GM21529 (cell line): ENCODE results near the gene PCIF1.
"Not testable (repeated sequence)": the region's sequence is repeated elsewhere in the genome, so short reads cannot be mapped to it uniquely, and the experiment has no call there.

Source experiments
- ATAC-seq: cut with Tn5 transposase; IDR thresholded peaks from one replicate; pipeline ENCODE4 v1.9.1; 2021; ENCODE audit not compliant: unreplicated experiment

Gene PCIF1

DNA sequence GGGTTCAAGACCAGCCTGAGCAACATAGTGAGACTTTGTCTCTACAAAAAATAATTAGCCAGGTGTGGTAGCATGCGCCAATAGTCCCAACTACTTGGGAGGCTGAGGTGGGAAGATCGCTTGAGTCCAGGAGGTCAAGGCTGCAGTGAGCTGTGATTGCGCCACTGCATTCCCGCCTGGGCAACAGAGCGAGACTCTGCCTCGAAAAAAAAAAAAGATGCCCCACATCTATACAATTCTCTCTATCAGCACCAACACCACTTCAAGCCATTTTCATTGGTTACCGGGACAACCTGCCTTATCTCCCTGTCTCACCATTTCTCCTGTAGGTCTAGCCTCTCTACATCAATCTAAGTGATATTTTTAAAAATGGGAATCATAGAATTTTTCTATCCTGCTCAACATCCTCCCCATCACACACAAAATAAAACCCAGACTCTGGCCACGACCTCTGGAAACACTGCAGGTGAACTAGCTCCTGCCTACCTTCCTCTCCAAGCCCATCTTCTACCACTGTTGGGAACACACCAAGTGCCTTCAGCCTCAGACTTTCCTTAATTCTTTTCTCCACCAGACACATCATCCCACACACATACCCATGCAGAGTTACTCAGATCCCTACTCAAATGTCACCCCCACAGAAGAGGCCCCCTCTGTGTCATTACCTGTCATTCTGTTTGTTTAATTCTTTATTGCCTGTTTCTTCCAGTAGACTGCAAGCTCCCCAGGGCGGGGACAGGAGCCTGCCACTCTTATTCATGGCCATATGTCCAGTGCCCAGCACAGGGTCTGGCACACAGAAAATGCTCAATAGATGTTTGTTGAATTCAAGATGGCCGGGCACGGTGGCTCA, 12.9 kb upstream of the PCIF1 start:
- no peak for ATAC-seq

DNA sequence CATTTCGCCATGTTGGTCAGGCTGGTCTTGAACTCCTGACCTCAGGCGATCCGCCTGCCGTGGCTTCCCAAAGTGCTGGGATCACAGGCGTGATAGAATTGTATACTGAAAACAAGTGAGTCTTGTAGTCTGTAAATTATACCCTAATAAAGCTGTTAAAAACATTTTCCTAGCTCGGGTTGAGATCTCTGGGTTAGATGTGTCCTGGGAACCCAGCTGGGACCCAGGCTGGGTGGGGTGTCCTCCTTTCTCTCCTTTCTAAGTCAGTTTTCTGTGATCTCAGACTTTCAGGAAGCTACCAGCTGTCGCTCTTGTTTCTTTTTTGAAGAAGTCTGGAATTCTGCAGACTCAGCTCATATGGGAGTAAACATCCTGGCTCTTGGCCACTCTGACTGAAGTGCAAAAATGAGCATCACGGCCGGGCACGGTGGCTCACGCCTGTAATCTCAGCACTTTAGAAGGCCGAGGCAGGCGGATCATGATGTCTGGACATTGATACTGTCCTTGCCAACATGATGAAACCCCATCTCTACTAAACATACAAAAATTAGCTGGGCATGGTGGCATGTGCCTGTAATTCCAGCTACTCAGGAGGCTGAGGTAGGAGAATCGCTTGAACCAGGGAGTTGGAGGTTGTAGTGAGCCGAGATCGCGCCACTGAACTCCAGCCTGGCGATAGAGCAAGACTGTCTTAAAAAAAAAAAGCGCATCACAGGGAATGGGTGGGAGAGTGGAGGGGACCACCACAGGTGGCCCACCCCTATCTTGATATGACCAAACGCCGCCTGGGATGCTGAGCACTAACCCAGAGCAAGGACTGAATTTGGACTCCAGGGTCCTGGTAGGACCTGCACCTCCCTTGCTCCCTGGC, 9.9 kb upstream of the PCIF1 start:
- no peak for ATAC-seq

DNA sequence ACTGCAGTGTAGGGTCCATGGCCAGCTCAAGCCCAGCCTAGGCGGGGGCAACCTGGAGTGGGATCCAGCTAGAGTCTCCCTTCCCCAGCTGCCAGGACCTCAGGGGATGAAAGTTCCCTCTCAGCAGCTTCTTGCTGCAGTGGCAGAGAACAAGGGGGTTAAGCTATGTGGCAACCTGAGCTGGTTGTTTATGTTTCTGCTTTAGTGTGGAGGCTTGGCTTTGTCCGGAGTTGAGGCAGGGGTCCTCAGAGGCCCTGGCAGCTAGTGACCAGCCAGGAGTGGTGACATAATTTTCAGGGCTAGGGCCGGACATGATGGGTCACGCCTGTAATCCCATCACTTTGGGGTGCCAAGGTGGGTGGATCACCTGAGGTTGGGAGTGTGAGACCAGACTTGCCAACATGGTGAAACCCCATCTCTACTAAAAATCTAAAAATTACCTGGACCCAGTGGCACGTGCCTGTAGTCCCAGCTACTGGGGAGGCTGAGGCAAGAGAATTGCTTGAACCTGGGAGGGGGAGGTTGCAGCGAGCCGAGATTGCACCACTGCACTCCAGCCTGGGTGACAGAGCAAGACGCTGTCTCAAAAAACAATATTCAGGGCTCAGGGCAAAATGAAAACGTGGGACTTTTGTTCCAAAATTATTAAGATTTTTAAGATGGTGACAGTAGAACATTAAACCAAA, 8.5 kb upstream of the PCIF1 start:
- ATAC-seq, result no peak

DNA sequence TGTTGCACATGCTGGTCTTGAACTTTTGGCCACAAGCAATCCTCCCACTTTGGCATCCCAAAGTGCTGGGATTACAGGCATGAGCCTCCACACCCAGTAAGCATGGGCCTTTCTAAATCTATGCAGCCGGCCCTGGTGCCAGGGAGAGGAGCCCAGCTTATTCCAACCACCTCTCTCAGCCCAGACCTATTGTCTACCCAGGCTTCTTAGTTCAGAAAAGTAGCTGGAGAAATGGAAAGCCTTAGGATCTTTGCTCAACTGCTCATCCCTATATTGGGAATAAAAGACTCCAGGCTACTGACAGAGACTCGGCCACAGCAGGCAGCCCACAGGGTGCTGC, 7.8 kb upstream of the PCIF1 start:
- no peak for ATAC-seq

DNA sequence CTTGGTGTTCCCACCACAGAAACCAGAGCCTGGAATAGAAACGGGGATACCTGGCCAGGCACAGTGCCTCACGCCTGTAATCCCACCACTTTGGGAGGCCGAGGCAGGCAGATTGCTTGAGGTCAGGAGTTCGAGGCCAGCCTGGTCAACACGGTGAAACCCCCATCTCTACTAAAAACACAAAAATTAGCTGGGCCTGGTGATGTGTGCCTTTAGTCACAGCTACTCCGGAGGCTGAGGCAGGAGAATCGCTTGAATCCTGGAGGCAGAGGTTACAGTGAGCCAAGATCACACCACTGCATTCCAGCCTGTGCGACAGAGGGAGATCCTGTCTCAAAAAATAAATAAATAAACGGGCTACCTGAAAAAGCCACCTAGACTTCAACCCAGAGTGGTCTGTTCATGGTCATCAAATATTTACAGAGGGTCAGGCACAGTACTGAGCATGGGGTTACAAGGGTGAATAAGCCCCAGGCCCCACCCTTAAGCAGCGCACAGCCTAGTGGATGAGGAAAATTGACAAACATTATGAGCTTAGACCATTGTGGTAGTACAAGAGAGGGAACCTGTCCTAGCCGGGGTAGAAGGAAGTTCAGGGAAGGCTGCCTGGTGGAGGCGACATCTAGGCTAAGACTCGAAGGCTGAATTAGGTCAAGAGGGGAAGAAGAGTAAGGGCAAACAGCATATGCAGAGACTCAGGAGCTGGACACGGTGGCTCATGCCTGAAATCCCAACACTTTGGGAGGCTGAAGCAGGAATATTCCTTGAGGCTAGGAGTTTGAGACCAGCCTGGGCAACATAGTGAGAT, 7.2 kb upstream of the PCIF1 start:
- no peak for ATAC-seq

DNA sequence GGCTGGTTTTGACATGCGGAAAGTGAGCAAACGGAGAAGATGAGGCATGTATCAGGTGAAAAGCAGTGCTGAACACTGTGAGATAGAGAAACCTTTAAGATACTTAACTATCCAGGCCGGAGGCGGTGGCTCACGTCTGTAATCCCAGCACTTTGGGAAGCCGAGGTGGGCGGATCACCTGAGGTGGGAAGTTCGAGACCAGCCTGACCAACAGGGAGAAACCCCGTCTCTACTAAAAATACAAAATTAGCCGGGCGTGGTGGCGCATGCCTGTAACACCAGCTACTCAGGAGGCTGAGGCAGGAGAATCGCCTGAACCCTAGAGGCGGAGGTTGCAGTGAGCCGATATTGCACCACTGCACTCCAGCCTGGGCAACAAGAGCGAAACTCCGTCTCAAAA, 2.8 kb upstream of the PCIF1 start:
- not testable (repeated sequence) for ATAC-seq

DNA sequence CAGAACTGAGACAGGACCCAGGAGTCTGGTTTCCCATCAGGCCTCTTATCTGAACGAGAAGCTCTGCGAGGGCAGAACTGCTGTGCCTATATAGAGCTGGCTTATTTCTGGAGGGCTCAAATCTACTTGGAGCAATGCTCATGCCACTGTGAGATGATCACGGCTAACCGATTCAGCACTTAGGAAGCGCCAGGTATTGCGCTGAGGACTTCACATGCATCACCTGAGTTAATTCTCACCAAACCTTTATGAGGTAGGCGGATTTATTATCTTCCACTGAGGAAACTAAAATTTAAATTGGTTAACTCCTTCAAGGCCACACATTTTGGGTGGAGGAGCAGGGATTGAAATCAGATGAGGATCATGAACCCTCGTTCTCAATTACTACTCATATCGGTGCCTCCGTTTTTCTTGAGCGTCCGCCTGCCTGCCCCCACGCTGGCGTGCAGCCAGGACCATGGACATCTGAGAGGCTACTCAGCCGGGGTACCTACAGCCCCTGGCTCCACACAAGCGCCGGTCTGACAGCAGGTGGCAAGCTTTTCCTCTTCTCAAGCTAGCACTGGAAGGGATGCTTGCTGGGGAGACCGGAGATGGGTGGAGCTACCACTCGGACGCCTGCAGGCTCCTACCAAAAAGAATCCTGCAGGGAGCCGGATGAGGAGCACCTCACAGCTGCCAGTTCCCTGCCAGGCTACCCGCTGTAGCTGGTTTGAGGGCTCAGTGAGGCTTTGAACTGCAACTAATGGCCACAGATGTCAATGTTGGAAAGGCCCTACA, 1.0 kb upstream of the PCIF1 start:
- ATAC-seq, result peak; percentile 33

DNA sequence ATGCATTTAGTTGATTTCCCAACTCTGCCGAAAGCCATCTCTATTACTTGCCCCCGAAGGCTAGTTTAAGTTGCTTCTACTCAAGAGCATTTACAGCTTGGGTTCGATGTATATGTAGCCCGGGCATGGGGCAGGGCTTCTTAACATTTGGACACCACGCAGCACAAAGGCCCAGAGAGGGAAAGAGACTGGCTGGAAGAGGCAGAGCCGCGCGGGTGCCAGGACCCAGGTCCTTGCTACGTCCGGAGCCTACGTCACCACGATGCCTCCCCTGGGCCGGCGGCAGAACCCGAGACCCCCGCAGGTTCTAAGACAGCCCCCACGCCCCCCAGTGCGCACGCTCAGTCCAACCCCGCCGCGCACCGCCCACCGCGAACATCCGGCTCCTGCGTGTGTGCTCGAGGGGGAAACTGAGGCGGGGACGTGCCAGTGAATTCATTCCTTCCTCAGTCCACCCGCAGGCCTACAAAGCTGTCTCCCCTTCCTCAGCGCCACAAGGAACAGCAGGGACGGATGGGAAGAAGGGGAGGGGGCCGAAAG, 367 bp upstream of the PCIF1 start:
- ATAC-seq, result peak; percentile 27

DNA sequence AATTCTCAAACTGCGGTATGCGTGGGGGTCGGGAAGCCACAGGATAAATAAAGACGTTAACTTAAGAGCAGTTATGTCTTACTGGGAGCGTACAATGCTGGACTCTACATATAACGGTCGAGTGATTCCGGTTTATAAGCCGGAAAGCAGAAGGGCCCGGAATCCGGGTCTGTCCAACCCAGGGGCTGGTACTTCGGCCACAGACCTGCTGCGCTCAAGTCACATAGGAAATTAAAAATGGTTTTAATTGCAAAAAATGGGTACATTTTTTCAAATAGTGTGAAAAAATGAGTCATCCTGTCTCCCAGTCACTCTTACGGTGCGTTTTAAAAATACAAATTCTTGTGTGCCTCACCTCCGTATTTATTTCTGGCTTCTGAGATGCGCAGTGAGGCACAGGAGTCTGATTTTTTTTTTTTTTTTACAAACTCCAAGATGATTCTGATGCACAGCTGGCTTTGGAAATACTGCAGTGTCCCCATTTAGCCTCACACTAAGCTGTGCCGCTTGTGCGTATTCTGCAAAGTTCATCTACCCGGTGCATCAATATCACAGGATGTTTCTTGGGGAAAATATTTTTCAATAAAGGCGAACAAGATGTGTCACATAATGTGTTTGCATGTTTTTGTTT, 1.0 kb downstream of the PCIF1 start:
- peak; percentile 13 for ATAC-seq

DNA sequence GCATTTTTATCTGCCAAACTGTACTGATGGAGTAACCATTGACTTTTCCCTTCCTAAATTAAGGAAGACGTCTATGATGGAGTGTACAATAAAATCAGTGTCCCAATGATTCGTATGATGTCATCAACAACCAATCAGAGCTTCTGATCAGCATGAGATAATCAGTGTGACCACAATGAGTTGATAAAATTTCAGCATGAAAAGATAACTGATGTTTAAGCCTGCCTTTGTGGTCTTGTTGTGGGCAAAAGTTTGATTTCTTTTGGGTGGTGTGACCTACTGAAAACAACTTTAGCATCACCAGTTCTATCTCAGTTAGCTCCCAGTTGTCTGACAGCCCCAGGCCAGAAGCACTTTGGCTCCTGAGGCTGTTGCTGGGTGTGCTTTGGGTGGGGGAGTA, 3.3 kb downstream of the PCIF1 start:
- no peak for ATAC-seq

DNA sequence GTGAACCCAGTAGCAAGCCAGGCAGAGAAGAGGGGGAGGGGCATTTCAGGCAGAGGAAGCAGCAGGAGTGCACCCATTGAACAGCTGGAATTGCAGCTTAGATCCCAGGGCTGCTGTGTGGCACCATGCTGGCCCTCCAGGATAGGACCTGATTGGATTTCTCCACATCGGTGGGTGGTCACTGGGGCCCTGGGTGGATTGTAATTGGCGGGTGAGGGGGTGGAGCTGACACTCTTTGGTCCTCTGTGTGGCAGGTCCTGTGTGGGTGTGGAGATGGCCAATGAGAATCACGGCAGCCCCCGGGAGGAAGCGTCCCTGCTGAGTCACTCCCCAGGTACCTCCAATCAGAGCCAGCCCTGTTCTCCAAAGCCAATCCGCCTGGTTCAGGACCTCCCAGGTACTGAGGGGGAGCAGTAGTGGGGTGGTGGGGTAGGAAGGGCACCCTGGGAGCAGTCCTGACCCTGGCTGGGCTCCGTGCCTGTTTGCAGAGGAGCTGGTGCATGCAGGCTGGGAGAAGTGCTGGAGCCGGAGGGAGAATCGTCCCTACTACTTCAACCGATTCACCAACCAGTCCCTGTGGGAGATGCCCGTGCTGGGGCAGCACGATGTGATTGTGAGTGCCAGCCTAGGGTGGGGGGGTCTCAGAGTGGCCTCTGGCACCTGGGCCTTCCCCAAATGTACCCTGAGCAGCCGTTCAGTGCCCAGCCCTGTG, 4.4 kb downstream of the PCIF1 start:
- no peak for ATAC-seq

DNA sequence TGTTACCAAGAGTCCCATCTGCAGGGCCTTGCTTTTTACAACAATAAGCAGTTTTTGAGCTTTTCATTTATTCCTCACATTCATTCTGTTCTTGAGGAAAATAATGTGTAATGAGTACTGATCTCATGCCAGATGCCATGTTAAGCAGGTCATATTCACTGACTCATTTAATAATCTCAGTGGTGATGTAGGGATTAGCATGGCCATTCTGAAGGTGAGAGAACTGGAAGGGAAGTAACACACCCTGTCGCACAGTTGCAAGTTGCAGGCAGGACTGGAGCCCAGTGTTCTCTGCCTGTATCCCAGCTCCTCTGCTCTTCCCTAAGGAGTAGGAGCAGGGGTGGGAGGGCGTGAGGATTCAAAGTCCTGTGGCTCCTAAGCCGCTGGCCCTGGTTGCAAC, 5.6 kb downstream of the PCIF1 start:
- ATAC-seq, result no peak

DNA sequence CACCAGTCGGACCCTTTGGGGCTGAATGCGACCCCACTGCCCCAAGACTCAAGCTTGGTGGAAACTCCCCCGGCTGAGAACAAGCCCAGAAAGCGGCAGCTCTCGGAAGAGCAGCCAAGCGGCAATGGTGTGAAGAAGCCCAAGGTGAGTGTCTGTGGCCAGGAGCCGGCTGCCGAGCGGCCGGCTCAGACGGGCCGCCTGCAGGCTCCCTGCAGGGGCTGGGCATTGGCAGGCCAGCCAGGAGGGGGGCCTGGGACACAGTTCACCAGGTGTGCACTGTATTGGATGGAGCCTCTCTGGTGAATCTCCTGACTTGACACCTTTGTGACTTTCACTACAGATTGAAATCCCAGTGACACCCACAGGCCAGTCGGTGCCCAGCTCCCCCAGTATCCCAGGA, 6.0 kb downstream of the PCIF1 start:
- ATAC-seq, result no peak

DNA sequence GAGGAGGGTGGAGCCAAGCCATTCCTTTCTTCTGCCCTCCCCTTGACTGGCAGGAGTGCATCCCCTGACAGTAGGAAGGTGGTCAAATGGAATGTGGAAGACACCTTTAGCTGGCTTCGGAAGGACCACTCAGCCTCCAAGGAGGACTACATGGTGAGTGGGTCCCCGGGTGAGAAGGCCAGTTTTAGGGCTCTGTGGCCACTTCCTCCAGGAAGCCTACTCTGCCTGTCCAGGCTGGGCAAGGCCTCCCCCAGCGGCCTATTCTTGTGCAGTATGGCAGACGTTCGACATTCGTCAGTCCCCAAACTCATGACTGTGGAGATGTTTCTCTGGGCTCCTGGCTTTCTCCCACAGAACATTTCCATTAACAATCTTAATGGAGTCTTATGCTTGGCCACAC, 9.1 kb downstream of the PCIF1 start:
- no peak for ATAC-seq

DNA sequence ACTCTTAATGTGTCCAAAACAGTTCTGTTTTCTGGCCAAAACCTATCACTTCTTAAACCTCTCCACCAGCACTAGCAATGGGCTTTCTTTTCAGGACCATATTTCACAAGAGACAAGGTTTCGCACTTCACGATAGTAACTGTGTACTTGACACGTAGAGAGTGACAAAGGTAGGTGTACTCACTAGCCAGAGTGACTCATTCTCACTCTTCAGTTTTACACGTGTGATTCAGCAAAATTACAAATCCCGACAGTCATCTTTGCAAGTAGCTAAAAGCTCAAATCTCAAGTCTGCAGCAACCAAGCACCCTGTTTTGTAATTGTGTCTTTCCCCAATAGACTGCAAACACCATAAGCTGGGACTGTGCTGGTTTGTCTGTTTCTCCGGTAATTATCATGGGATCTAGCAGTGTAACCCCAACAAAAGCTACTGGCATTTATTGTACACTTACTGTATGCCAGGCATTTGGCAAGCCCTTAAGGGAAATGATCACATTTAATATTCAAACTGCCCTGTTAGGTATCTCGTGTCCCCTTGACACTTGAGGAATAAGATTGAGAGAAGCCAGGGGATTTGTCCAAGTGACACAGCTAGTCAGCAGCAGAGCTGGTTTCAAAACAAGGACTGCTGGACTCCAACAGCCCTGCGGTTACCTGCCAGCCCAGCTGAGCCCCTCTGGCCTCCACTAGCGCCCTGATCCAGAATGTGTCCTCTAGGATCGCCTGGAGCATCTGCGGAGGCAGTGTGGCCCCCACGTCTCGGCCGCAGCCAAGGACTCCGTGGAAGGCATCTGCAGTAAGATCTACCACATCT, 9.9 kb downstream of the PCIF1 start:
- no peak for ATAC-seq

DNA sequence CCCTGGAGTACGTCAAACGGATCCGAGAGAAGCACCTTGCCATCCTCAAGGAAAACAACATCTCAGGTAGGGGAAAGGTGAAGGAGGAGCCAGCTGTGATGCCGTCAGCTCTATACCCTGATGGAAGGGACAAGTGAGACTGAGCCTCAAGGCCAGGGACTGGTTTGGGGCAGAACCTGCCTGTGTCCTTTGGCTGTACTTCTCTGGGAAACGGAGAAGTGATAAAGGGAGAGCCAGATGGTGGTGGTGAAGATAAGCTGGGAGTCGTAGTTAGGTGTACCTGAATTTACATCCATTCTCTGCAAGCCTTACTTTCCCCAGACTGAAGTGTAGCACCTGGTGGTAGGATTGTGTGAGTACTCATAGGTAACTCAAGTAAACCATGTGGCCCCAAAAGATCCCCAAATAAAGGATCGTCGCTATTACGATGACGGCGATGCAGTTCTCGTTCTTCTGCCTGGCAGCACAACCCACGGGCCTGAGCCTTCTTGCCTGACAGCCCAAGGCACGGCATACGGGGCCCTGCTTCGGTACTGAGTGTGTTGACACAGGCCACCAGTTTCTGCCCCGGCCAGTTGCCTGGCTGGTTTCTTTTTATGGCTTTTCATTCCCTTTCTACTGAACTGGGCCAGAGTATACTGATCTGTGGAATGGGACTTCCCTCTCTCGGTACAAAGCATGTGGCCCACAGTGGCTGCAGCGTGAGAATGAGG, 10.6 kb downstream of the PCIF1 start:
- ATAC-seq, result no peak

DNA sequence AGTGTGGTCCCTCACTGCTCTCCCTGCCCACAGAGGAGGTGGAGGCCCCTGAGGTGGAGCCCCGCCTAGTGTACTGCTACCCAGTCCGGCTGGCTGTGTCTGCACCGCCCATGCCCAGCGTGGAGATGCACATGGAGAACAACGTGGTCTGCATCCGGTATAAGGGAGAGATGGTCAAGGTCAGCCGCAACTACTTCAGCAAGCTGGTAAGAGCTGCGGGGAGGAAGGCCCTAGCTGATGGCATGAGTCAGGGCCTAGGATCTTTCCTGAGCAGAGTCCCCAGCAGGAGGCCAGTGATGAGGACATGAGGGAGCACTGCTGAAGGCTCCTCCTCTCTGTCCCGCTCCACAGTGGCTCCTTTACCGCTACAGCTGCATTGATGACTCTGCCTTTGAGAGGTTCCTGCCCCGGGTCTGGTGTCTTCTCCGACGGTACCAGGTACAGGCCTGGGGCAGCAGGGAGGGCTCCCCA, 11.2 kb downstream of the PCIF1 start:
- no peak for ATAC-seq
